Gastroesophageal sphincter (tissue), 3 donors: ENCODE measurements around the gene EVL.

Experiments used
- EP300 ChIP-seq: sonication (generic); formaldehyde crosslinking; IDR thresholded peaks from one replicate; pipeline ENCODE4 v1.6.1; 2017; ENCODE audit warnings: antibody characterized with exemption, mild to moderate bottlenecking
- POLR2A ChIP-seq, 2 donors: fragments of 450-650 bp; IDR thresholded peaks; one replicate each; pipeline ENCODE4 v1.6.1; 2017; ENCODE audit warnings: antibody characterized with exemption in 2 of 2, mild to moderate bottlenecking in 2 of 2, moderate library complexity in 1 of 2
- POLR2AphosphoS5 ChIP-seq: sonication (generic); formaldehyde crosslinking; IDR thresholded peaks from one replicate; pipeline ENCODE4 v1.6.1; 2017; ENCODE audit warnings: antibody characterized with exemption
- TF ChIP-seq, protein P1 (sequence below), 4 experiments: fragments of 200-600 bp in 2 of 4; fragments of 450-650 bp in 2 of 4; sonication (generic) in 1 of 4; IDR thresholded peaks; one replicate each; pipeline ENCODE4 v1.5.1; 2017 to 2019; ENCODE audit warnings: antibody characterized with exemption in 4 of 4, mild to moderate bottlenecking in 2 of 4, moderate library complexity in 2 of 4

DNA sequence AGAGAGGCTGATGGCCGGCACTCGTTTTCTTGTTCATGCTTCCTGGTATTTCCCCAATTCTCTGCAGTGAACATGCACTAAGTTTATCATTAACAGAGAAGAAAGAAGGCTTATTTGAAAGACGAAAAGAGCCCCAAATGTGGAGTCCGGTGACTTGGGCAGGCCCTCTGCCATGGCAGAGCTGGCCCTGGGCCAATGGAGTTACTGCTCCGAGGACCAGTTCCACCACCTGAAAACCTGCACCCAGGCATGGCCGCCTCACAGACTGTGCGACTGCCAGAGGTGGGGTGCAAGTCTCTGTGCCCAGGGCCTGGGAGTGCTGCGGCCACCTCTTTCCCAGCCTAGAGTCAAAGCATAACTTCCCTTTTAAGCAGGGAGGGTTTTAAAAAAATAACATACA is 69.4 kb downstream of the EVL start:
- TF ChIP-seq, protein P1, sequence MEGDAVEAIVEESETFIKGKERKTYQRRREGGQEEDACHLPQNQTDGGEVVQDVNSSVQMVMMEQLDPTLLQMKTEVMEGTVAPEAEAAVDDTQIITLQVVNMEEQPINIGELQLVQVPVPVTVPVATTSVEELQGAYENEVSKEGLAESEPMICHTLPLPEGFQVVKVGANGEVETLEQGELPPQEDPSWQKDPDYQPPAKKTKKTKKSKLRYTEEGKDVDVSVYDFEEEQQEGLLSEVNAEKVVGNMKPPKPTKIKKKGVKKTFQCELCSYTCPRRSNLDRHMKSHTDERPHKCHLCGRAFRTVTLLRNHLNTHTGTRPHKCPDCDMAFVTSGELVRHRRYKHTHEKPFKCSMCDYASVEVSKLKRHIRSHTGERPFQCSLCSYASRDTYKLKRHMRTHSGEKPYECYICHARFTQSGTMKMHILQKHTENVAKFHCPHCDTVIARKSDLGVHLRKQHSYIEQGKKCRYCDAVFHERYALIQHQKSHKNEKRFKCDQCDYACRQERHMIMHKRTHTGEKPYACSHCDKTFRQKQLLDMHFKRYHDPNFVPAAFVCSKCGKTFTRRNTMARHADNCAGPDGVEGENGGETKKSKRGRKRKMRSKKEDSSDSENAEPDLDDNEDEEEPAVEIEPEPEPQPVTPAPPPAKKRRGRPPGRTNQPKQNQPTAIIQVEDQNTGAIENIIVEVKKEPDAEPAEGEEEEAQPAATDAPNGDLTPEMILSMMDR (IDR thresholded peaks at IDR 0.05), result no peak
- TF ChIP-seq POLR2A (IDR thresholded peaks at IDR 0.05), result no peak
- TF ChIP-seq POLR2AphosphoS5, result no peak
- TF ChIP-seq EP300, result no peak
